Trophoblast cell (in vitro differentiated cells and primary cell): Measurements from ENCODE around the gene U2AF1.
"Not testable (repeated sequence)": the region's sequence is repeated elsewhere in the genome, so short reads cannot be mapped to it uniquely, and the experiment has no call there.

Source experiments
- DNase-seq, 2 donors: peaks; one replicate each; pipeline ENCODE4 v3.0.0-alpha.2; 2016
- H2AFZ ChIP-seq: 2 replicates; pipeline ENCODE4 v1.6.1; 2013; ENCODE audit warnings: low read length, moderate library complexity, mild to moderate bottlenecking; ENCODE audit not compliant: insufficient read depth, poor library complexity
- H2AK5ac ChIP-seq: 2 replicates; pipeline ENCODE4 v1.6.1; 2013; ENCODE audit warnings: mild to moderate bottlenecking, low read length
- H2BK120ac ChIP-seq: 2 replicates; pipeline ENCODE4 v1.6.1; 2013; ENCODE audit warnings: low read length, mild to moderate bottlenecking, moderate library complexity; ENCODE audit not compliant: insufficient read depth, poor library complexity
- H2BK12ac ChIP-seq: 2 replicates; pipeline ENCODE4 v1.6.1; 2013; ENCODE audit warnings: mild to moderate bottlenecking, low read length, moderate library complexity
- H2BK5ac ChIP-seq: 2 replicates; pipeline ENCODE4 v1.6.1; 2013; ENCODE audit warnings: low read length, low read depth, moderate library complexity, mild to moderate bottlenecking; ENCODE audit not compliant: poor library complexity
- H3K14ac ChIP-seq: 2 replicates; pipeline ENCODE4 v1.6.1; 2013; ENCODE audit warnings: mild to moderate bottlenecking, low read length
- H3K18ac ChIP-seq: 2 replicates; pipeline ENCODE4 v1.6.1; 2013; ENCODE audit warnings: mild to moderate bottlenecking, low read length
- H3K23ac ChIP-seq: 2 replicates; pipeline ENCODE4 v1.6.1; 2013; ENCODE audit warnings: low read length
- H3K27ac ChIP-seq: 2 replicates; pipeline ENCODE4 v1.5.1; 2013; ENCODE audit warnings: low read depth, mild to moderate bottlenecking, inconsistent platforms, low read length, moderate library complexity
- H3K27me3 ChIP-seq: 2 replicates; pipeline ENCODE4 v1.6.1; 2013; ENCODE audit warnings: inconsistent platforms, mild to moderate bottlenecking, low read length, moderate library complexity; ENCODE audit not compliant: insufficient read depth
- H3K36me3 ChIP-seq, 2 experiments: 1 replicate in 1 of 2; 2 replicates in 1 of 2; pipeline ENCODE4 v1.6.1; 2013; ENCODE audit warnings: low read length in 2 of 2, mild to moderate bottlenecking in 2 of 2, moderate library complexity in 1 of 2; ENCODE audit not compliant: insufficient read depth in 2 of 2, control insufficient read depth in 1 of 2
- H3K4ac ChIP-seq: 2 replicates; pipeline ENCODE4 v1.6.1; 2013; ENCODE audit warnings: low read depth, mild to moderate bottlenecking, low read length, moderate library complexity
- H3K4me1 ChIP-seq, 2 experiments: 1 replicate in 1 of 2; 2 replicates in 1 of 2; pipeline ENCODE4 v1.6.1; 2013; ENCODE audit warnings: low read length in 2 of 2, mild to moderate bottlenecking in 2 of 2, moderate library complexity in 1 of 2; ENCODE audit not compliant: insufficient read depth in 2 of 2, control insufficient read depth in 1 of 2
- H3K4me2 ChIP-seq: 2 replicates; pipeline ENCODE4 v1.6.1; 2013; ENCODE audit warnings: inconsistent platforms, mild to moderate bottlenecking, low read length, moderate library complexity
- H3K4me3 ChIP-seq: 2 replicates; pipeline ENCODE4 v1.5.1; 2013; ENCODE audit warnings: mild to moderate bottlenecking, low read depth, low read length, inconsistent platforms
- H3K79me1 ChIP-seq: one replicate; pipeline ENCODE4 v1.6.1; 2013; ENCODE audit warnings: low read length
- H3K79me2 ChIP-seq: 2 replicates; pipeline ENCODE4 v1.6.1; 2013; ENCODE audit warnings: low read length, mild to moderate bottlenecking; ENCODE audit not compliant: control insufficient read depth, insufficient read depth, poor library complexity
- H3K9ac ChIP-seq: 2 replicates; pipeline ENCODE4 v1.6.1; 2013; ENCODE audit warnings: mild to moderate bottlenecking, low read length
- H3K9me3 ChIP-seq: 2 replicates; pipeline ENCODE4 v1.6.1; 2013; ENCODE audit warnings: low read depth, mild to moderate bottlenecking, control low read depth, inconsistent platforms, low read length; ENCODE audit not compliant: insufficient read depth
- H4K12ac ChIP-seq: 2 replicates; pipeline ENCODE4 v1.6.1; 2013; ENCODE audit warnings: low read depth, mild to moderate bottlenecking, low read length, moderate library complexity
- H4K8ac ChIP-seq: 2 replicates; pipeline ENCODE4 v1.6.1; 2013; ENCODE audit warnings: low read depth, mild to moderate bottlenecking, low read length, moderate library complexity
- H4K91ac ChIP-seq: one replicate; pipeline ENCODE4 v1.6.1; 2013; ENCODE audit warnings: low read depth, mild to moderate bottlenecking, low read length, moderate library complexity
- WGBS: extraction: QIAGEN DNeasy Blood & Tissue Kit; methylation state at CpG from one replicate; pipeline ENCODE4 v1.1.7; 2013; ENCODE audit warnings: missing lambda C conversion rate; ENCODE audit not compliant: insufficient read length, insufficient coverage; ENCODE audit errors: extremely low coverage; 5-methylcytosine and 5-hydroxymethylcytosine counted together

Gene U2AF1

DNA sequence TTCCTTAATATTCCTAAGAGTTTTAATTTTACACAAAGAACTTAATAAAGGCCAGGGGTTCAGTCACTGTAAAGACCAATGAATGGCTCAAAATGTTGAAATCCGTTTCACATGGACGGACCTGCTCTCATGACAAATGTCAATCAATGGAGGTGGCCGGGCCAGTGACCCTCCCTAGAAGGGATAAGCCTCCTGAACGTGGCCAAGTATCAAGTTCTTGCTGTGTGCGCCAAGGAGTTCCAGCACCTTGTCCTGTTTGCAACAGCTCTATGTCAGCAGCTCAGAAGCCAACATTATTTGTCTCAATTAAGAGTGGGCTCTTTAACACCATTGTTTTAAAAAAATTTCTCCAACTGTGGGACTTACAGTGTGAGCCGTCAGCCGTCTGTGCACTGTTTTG is 6.4 kb downstream of the U2AF1 start:
- H2BK5ac ChIP-seq, H3K27ac ChIP-seq, H4K8ac ChIP-seq, H4K91ac ChIP-seq, H3K4me3 ChIP-seq, H3K27me3 ChIP-seq, H4K12ac ChIP-seq, H3K9me3 ChIP-seq, H3K4me1 ChIP-seq, H3K9ac ChIP-seq, H3K4ac ChIP-seq, H2AK5ac ChIP-seq, DNase-seq, H3K4me2 ChIP-seq, H3K79me1 ChIP-seq, H2BK120ac ChIP-seq, H2AFZ ChIP-seq, H3K14ac ChIP-seq, H3K36me3 ChIP-seq, H3K79me2 ChIP-seq, H3K23ac ChIP-seq, H3K18ac ChIP-seq, H2BK12ac ChIP-seq: not testable (repeated sequence)
- no CpG with 5 or more reads among the region's 7 CpGs for WGBS

GRCh38 chr21:43091979-43092614 is 15.3 kb downstream of the U2AF1 start:
- H2BK120ac ChIP-seq, H3K27ac ChIP-seq, H3K4me1 ChIP-seq, H3K4me3 ChIP-seq, DNase-seq, H3K4me2 ChIP-seq, H3K36me3 ChIP-seq, H3K27me3 ChIP-seq, H4K8ac ChIP-seq, H4K12ac ChIP-seq, H3K18ac ChIP-seq, H3K14ac ChIP-seq, H3K23ac ChIP-seq, H2BK12ac ChIP-seq, H4K91ac ChIP-seq, H3K79me1 ChIP-seq, H3K9ac ChIP-seq, H2AFZ ChIP-seq, H3K4ac ChIP-seq, H2BK5ac ChIP-seq, H2AK5ac ChIP-seq, H3K9me3 ChIP-seq, H3K79me2 ChIP-seq: not testable (repeated sequence)
- WGBS, result no CpG with 5 or more reads among the region's 16 CpGs

DNA sequence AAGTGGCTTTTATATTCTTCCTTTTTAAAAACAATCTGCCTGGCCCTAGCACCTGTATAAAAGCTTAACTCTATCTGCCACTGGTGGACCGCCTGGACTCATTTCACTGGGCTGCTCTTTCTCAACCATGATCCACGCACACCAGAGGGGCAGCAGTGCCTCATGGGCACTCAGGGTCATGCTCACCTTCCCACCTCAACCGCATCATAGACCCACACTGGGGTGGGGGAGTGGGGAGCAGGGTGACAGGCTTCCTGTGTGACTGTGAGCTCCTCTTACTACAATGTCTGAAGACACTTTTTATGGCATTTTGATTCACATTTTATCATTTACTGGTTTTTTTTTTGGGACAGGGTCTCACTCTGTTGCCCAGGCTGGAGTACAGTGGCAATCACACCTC is 16.4 kb downstream of the U2AF1 start:
- not testable (repeated sequence) for H2AFZ ChIP-seq, H3K4me1 ChIP-seq, H2BK12ac ChIP-seq, H4K91ac ChIP-seq, H3K9me3 ChIP-seq, H3K18ac ChIP-seq, H3K23ac ChIP-seq, H2AK5ac ChIP-seq, H3K27me3 ChIP-seq, H2BK120ac ChIP-seq, H3K36me3 ChIP-seq, H3K9ac ChIP-seq, DNase-seq, H3K79me1 ChIP-seq, H4K8ac ChIP-seq, H3K4me2 ChIP-seq, H3K27ac ChIP-seq, H3K4me3 ChIP-seq, H2BK5ac ChIP-seq, H3K14ac ChIP-seq, H3K4ac ChIP-seq, H4K12ac ChIP-seq, H3K79me2 ChIP-seq
- WGBS, result no CpG with 5 or more reads among the region's 3 CpGs

- H3K79me1 ChIP-seq, H3K9ac ChIP-seq, H2AFZ ChIP-seq, H3K4ac ChIP-seq, H3K9me3 ChIP-seq, DNase-seq, H3K27ac ChIP-seq, H2BK5ac ChIP-seq, H4K8ac ChIP-seq, H3K4me3 ChIP-seq, H4K12ac ChIP-seq, H3K14ac ChIP-seq, H3K23ac ChIP-seq, H2BK120ac ChIP-seq, H3K18ac ChIP-seq, H3K36me3 ChIP-seq, H3K79me2 ChIP-seq, H4K91ac ChIP-seq, H3K27me3 ChIP-seq, H2BK12ac ChIP-seq, H3K4me1 ChIP-seq, H3K4me2 ChIP-seq, H2AK5ac ChIP-seq: not testable (repeated sequence)
- WGBS, result no CpG with 5 or more reads among the region's 17 CpGs
Observed at GRCh38 chr21:43089463-43089862, 17.9 kb downstream of the U2AF1 start.
